ENCODE data around the gene MVD.

GRCh38 chr16:88647178-88648070 lies 15.5 kb downstream of the MVD start:
- TF ChIP-seq CTCF (IDR thresholded peaks at IDR 0.05) (no peak), POLR2A (IDR thresholded peaks at IDR 0.05) (no peak)

Data from right lobe of liver (tissue), 4 donors.